OCI-LY3 (cell line): Measurements from ENCODE around the gene LRRC14B.

Source experiments
- H2AFZ ChIP-seq: fragments of 200-600, 300-600 bp; shearing (Covaris generic); 2 replicates; pipeline ENCODE4 v1.6.0; 2014; ENCODE audit warnings: antibody characterized with exemption, low read depth, low read length
- H3K27ac ChIP-seq: fragments of 200-600, 300-600 bp; sonication (generic); 2 replicates; pipeline ENCODE4 v1.5.1; 2014; ENCODE audit warnings: mild to moderate bottlenecking, low read length, moderate library complexity, mixed read lengths
- H3K27me3 ChIP-seq: fragments of 200-600, 300-600 bp; sonication (generic); 2 replicates; pipeline ENCODE4 v1.6.1; 2014; ENCODE audit warnings: low read depth, low read length, mixed read lengths
- H3K36me3 ChIP-seq: fragments of 200-600, 300-600 bp; sonication (generic); replicated peaks from 2 replicates; pipeline ENCODE3; 2014; ENCODE audit warnings: low read depth, low read length, mixed read lengths
- H3K4me1 ChIP-seq: fragments of 300-600, 200-600 bp; sonication (generic); 2 replicates; pipeline ENCODE4 v1.6.1; 2014; ENCODE audit warnings: low read length, mixed read lengths
- H3K4me2 ChIP-seq: fragments of 200-600, 300-600 bp; sonication (generic); 2 replicates; pipeline ENCODE4 v1.6.1; 2014; ENCODE audit warnings: low read length, mixed read lengths
- H3K4me3 ChIP-seq: fragments of 300-600, 200-600 bp; sonication (generic); 2 replicates; pipeline ENCODE4 v1.5.1; 2014; ENCODE audit warnings: antibody characterized with exemption, mild to moderate bottlenecking, low read length, moderate library complexity
- H3K79me2 ChIP-seq: fragments of 300-600, 200-600 bp; shearing (Covaris generic); 2 replicates; pipeline ENCODE4 v1.6.1; 2014; ENCODE audit warnings: mild to moderate bottlenecking, low read length, mixed read lengths
- H3K9ac ChIP-seq: fragments of 300-600, 200-600 bp; shearing (Covaris generic); 2 replicates; pipeline ENCODE4 v1.6.0; 2014; ENCODE audit warnings: mild to moderate bottlenecking, low read length, moderate library complexity
- H3K9me3 ChIP-seq: fragments of 200-600, 300-600 bp; shearing (Covaris generic); 2 replicates; pipeline ENCODE4 v1.6.1; 2014; ENCODE audit warnings: low read length, mixed read lengths; ENCODE audit not compliant: insufficient read depth
- H4K20me1 ChIP-seq: fragments of 200-600, 300-600 bp; sonication (generic); 2 replicates; pipeline ENCODE4 v1.6.1; 2016; ENCODE audit warnings: low read length, mixed read lengths; ENCODE audit not compliant: insufficient read depth
- EZH2phosphoT487 ChIP-seq: fragments of 200-600 bp; shearing (Covaris generic); IDR thresholded peaks from 2 replicates; pipeline ENCODE4 v1.6.1; 2018; ENCODE audit warnings: antibody characterized with exemption, mixed run types, low read depth
- TF ChIP-seq, protein P1 (sequence below): fragments of 200-600, 300-600 bp; sonication (generic); IDR thresholded peaks from 2 replicates; pipeline ENCODE4 v1.5.1; 2014; ENCODE audit warnings: antibody characterized with exemption, low read length, low read depth

The LRRC14B gene

GRCh38 chr5:197892-198489, 6.7 kb downstream of the LRRC14B start:
- Histone ChIP-seq H4K20me1 (no peaks in the 10 kb centered on the region), H3K9ac (no peak overlapping the region), H3K4me2 (no peak overlapping the region), H2AFZ (no peak overlapping the region), H3K9me3 (no peaks in the 10 kb centered on the region), H3K4me3 (no peak overlapping the region), H3K27me3 (no peaks in the 10 kb centered on the region), H3K27ac (no peak overlapping the region), H3K36me3 (no peaks in the 10 kb centered on the region), H3K79me2 (no peaks in the 10 kb centered on the region), H3K4me1 (no peaks in the 10 kb centered on the region)
- TF ChIP-seq, protein P1, sequence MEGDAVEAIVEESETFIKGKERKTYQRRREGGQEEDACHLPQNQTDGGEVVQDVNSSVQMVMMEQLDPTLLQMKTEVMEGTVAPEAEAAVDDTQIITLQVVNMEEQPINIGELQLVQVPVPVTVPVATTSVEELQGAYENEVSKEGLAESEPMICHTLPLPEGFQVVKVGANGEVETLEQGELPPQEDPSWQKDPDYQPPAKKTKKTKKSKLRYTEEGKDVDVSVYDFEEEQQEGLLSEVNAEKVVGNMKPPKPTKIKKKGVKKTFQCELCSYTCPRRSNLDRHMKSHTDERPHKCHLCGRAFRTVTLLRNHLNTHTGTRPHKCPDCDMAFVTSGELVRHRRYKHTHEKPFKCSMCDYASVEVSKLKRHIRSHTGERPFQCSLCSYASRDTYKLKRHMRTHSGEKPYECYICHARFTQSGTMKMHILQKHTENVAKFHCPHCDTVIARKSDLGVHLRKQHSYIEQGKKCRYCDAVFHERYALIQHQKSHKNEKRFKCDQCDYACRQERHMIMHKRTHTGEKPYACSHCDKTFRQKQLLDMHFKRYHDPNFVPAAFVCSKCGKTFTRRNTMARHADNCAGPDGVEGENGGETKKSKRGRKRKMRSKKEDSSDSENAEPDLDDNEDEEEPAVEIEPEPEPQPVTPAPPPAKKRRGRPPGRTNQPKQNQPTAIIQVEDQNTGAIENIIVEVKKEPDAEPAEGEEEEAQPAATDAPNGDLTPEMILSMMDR = no peak
- no peak for TF ChIP-seq EZH2phosphoT487

- no peak for TF ChIP-seq EZH2phosphoT487
- TF ChIP-seq, protein P1 = no peak
Observed at GRCh38 chr5:198516-199196, 7.4 kb downstream of the LRRC14B start.

GRCh38 chr5:199197-199949, 8.1 kb downstream of the LRRC14B start:
- Histone ChIP-seq H3K9ac (no peak overlapping the region), H3K36me3 (peaks cover 2% of the 10 kb centered on the region), H3K4me1 (no peaks in the 10 kb centered on the region), H3K9me3 (no peaks in the 10 kb centered on the region), H3K27me3 (no peaks in the 10 kb centered on the region), H4K20me1 (no peaks in the 10 kb centered on the region), H3K4me2 (no peak overlapping the region), H3K27ac (no peak overlapping the region), H3K4me3 (no peak overlapping the region), H2AFZ (no peak overlapping the region), H3K79me2 (no peaks in the 10 kb centered on the region)
- TF ChIP-seq EZH2phosphoT487 = no peak
- TF ChIP-seq, protein P1 = no peak

More at GRCh38 chr5:198516-199196, 7.4 kb downstream of the LRRC14B start:
- Histone ChIP-seq H3K4me1 (no peaks in the 10 kb centered on the region), H2AFZ (no peak overlapping the region), H3K4me2 (no peak overlapping the region), H3K9me3 (no peaks in the 10 kb centered on the region), H3K9ac (no peak overlapping the region), H3K79me2 (no peaks in the 10 kb centered on the region), H3K4me3 (no peak overlapping the region), H3K27ac (no peak overlapping the region), H3K36me3 (no peaks in the 10 kb centered on the region), H3K27me3 (no peaks in the 10 kb centered on the region), H4K20me1 (no peaks in the 10 kb centered on the region)

GRCh38 chr5:199950-200645, 8.8 kb downstream of the LRRC14B start:
- H3K9ac ChIP-seq = no peak overlapping the region
- H4K20me1 ChIP-seq = no peaks in the 10 kb centered on the region
- H3K36me3 ChIP-seq = peaks cover 2% of the 10 kb centered on the region
- H3K27me3 ChIP-seq = no peaks in the 10 kb centered on the region
- H3K79me2 ChIP-seq = no peaks in the 10 kb centered on the region
- TF ChIP-seq EZH2phosphoT487 = no peak
- TF ChIP-seq, protein P1 = no peak
- H3K27ac ChIP-seq = no peak overlapping the region
- H3K9me3 ChIP-seq = no peaks in the 10 kb centered on the region
- no peak overlapping the region for H2AFZ ChIP-seq
- H3K4me3 ChIP-seq = no peak overlapping the region
- no peaks in the 10 kb centered on the region for H3K4me1 ChIP-seq
- no peak overlapping the region for H3K4me2 ChIP-seq
